H1 (cell line): ENCODE results near the gene IQCN. TPM values are rescaled to one million over a fixed set of nuclear protein-coding genes. Genes with fewer than 3 reads are reported as not detected.

Experiments used
- CTCF ChIA-PET: fragments of 300-600 bp; sonication (Branson Sonifier 250); formaldehyde crosslinking; loops from one replicate; lab custom pipeline; 2021; ENCODE audit not compliant: partially characterized antibody; lab: Charles Lee
- POLR2A ChIA-PET: fragments of 300-600 bp; sonication (Branson Sonifier 250); formaldehyde crosslinking; loops from one replicate; lab custom pipeline; 2021; ENCODE audit warnings: inconsistent platforms; ENCODE audit not compliant: partially characterized antibody; lab: Charles Lee
- DNase-seq, 2 experiments: peaks; one replicate each; pipeline versions ENCODE4 v3.0.0 to v3.0.0-alpha.2; 2010 to 2022; ENCODE audit warnings: low spot score in 2 of 2, low read depth in 1 of 2, mixed read lengths in 1 of 2
- FAIRE-seq: peaks from 2 replicates; lab custom pipeline; 2011; peaks lifted over from hg19 to GRCh38; lab: Jason Lieb, UNC
- H2AFZ ChIP-seq: 2 replicates; pipeline ENCODE4 v1.8.1; 2012; ENCODE audit warnings: low read length, inconsistent platforms
- H2AK5ac ChIP-seq: 2 replicates; pipeline ENCODE4 v1.6.1; 2013; ENCODE audit warnings: low read depth, low read length
- H2BK120ac ChIP-seq: replicated peaks from 2 replicates; pipeline ENCODE3; 2013; ENCODE audit warnings: low read depth, low read length, inconsistent platforms
- H2BK12ac ChIP-seq: 2 replicates; pipeline ENCODE4 v1.6.1; 2013; ENCODE audit warnings: low read depth, low read length
- H2BK15ac ChIP-seq: 2 replicates; pipeline ENCODE4 v1.6.1; 2013; ENCODE audit warnings: low read length
- H2BK20ac ChIP-seq: 2 replicates; pipeline ENCODE4 v1.6.1; 2013; ENCODE audit warnings: low read length
- H2BK5ac ChIP-seq: 2 replicates; pipeline ENCODE4 v1.6.1; 2013; ENCODE audit warnings: low read depth, low read length
- H3K14ac ChIP-seq: 2 replicates; pipeline ENCODE4 v1.6.1; 2013; ENCODE audit warnings: inconsistent platforms; ENCODE audit not compliant: insufficient read length
- H3K18ac ChIP-seq: 2 replicates; pipeline ENCODE4 v1.6.1; 2013; ENCODE audit warnings: low read length; ENCODE audit errors: extremely low read depth
- H3K23ac ChIP-seq: 2 replicates; pipeline ENCODE4 v1.6.1; 2013; ENCODE audit warnings: inconsistent platforms; ENCODE audit not compliant: insufficient read length
- H3K23me2 ChIP-seq: 2 replicates; pipeline ENCODE4 v1.6.1; 2013; ENCODE audit warnings: low read depth, low read length
- H3K27ac ChIP-seq: 2 replicates; pipeline ENCODE4 v1.6.1; 2011; ENCODE audit warnings: low read depth, low read length, inconsistent platforms
- H3K27me3 ChIP-seq, 4 experiments: replicated peaks in 1 of 4; 1 replicate in 1 of 4; 2 replicates in 3 of 4; pipeline versions ENCODE4 v1.6.1 to v1.8.1; 2011 to 2013; ENCODE audit warnings: low read length in 3 of 4, mild to moderate bottlenecking in 3 of 4, inconsistent platforms in 2 of 4, mixed read lengths in 2 of 4, moderate library complexity in 1 of 4; ENCODE audit not compliant: control insufficient read depth in 3 of 4, insufficient read depth in 3 of 4; ENCODE audit errors: extremely low read depth in 1 of 4
- H3K36me3 ChIP-seq, 4 experiments: 2 replicates each; pipeline versions ENCODE4 v1.6.1 to v1.8.1; 2011 to 2013; ENCODE audit warnings: mild to moderate bottlenecking in 4 of 4, low read length in 3 of 4, moderate library complexity in 2 of 4, control low read depth in 1 of 4, inconsistent platforms in 1 of 4; ENCODE audit not compliant: insufficient read depth in 4 of 4, control insufficient read depth in 2 of 4
- H3K4ac ChIP-seq: replicated peaks from 2 replicates; pipeline ENCODE3; 2013; ENCODE audit warnings: low read length, low read depth, mixed read lengths, inconsistent platforms; ENCODE audit not compliant: insufficient read length
- H3K4me1 ChIP-seq, 4 experiments: replicated peaks in 1 of 4; 1 replicate in 1 of 4; 2 replicates in 3 of 4; pipeline versions ENCODE4 v1.6.1 to v1.8.1; 2011 to 2013; ENCODE audit warnings: low read length in 3 of 4, inconsistent platforms in 2 of 4, mixed read lengths in 1 of 4; ENCODE audit not compliant: insufficient read depth in 4 of 4, control insufficient read depth in 3 of 4
- H3K4me2 ChIP-seq, 2 experiments: 2 replicates each; pipeline versions ENCODE4 v1.6.1 to v1.8.1; 2011 to 2013; ENCODE audit warnings: low read depth in 2 of 2, low read length in 2 of 2, control low read depth in 1 of 2, inconsistent platforms in 1 of 2, mild to moderate bottlenecking in 1 of 2; ENCODE audit not compliant: insufficient read depth in 1 of 2
- H3K4me3 ChIP-seq, 4 experiments: fragments of 200-600, 300-600 bp in 1 of 4; sonication (generic), shearing (Covaris generic), sonication (Bioruptor Twin) in 1 of 4; 2 replicates each; pipeline versions ENCODE4 v1.5.1 to v1.8.1; 2011 to 2016; ENCODE audit warnings: low read length in 4 of 4, low read depth in 3 of 4, control low read depth in 2 of 4, inconsistent platforms in 2 of 4, mild to moderate bottlenecking in 2 of 4, mixed read lengths in 1 of 4, moderate library complexity in 1 of 4; ENCODE audit not compliant: insufficient read depth in 2 of 4; ENCODE audit errors: extremely low read depth in 1 of 4
- H3K56ac ChIP-seq: replicated peaks from 2 replicates; pipeline ENCODE3; 2013; ENCODE audit warnings: low read depth, mild to moderate bottlenecking, mixed read lengths, low read length, inconsistent platforms; ENCODE audit not compliant: insufficient read length
- H3K79me1 ChIP-seq: 2 replicates; pipeline ENCODE4 v1.6.1; 2013; ENCODE audit warnings: low read depth, low read length, control low read depth
- H3K79me2 ChIP-seq, 2 experiments: 2 replicates each; pipeline versions ENCODE4 v1.6.1 to v1.8.1; 2012 to 2013; ENCODE audit warnings: low read length in 2 of 2, mild to moderate bottlenecking in 2 of 2, inconsistent platforms in 1 of 2; ENCODE audit not compliant: insufficient read depth in 2 of 2, control insufficient read depth in 1 of 2
- H3K9ac ChIP-seq, 4 experiments: replicated peaks in 1 of 4; 1 replicate in 1 of 4; 2 replicates in 3 of 4; pipeline versions ENCODE4 v1.6.1 to v1.8.1; 2011 to 2013; ENCODE audit warnings: low read depth in 3 of 4, low read length in 3 of 4, control low read depth in 2 of 4, mild to moderate bottlenecking in 2 of 4, moderate library complexity in 2 of 4, inconsistent platforms in 1 of 4; ENCODE audit errors: extremely low read depth in 1 of 4
- H3K9me3 ChIP-seq, 2 experiments: 2 replicates each; pipeline versions ENCODE4 v1.6.1 to v1.8.1; 2012 to 2013; ENCODE audit warnings: mild to moderate bottlenecking in 2 of 2, moderate library complexity in 2 of 2, control low read depth in 1 of 2, inconsistent platforms in 1 of 2, low read depth in 1 of 2, low read length in 1 of 2, mixed read lengths in 1 of 2; ENCODE audit not compliant: insufficient read depth in 2 of 2
- H4K20me1 ChIP-seq, 2 experiments: replicated peaks in 1 of 2; 2 replicates each; pipeline versions ENCODE3 to v1.8.1; 2011 to 2013; ENCODE audit warnings: inconsistent platforms in 2 of 2, low read length in 2 of 2, mild to moderate bottlenecking in 1 of 2; ENCODE audit not compliant: insufficient read depth in 2 of 2, control insufficient read depth in 1 of 2
- H4K5ac ChIP-seq: 2 replicates; pipeline ENCODE4 v1.6.1; 2013; ENCODE audit warnings: low read length, low read depth, mixed read lengths, inconsistent platforms; ENCODE audit not compliant: insufficient read length
- H4K8ac ChIP-seq: 2 replicates; pipeline ENCODE4 v1.8.0; 2013; ENCODE audit warnings: mild to moderate bottlenecking, moderate library complexity, low read length, inconsistent platforms; ENCODE audit not compliant: insufficient read depth; ENCODE audit errors: extremely low read depth
- H4K91ac ChIP-seq: replicated peaks from 2 replicates; pipeline ENCODE3; 2013; ENCODE audit warnings: low read length, mixed read lengths, inconsistent platforms; ENCODE audit not compliant: insufficient read length
- CHD1 ChIP-seq: IDR thresholded peaks from 2 replicates; pipeline ENCODE4 v1.6.1; 2012; ENCODE audit warnings: low read depth, low read length, improper control_type of control experiment
- MAFK ChIP-seq: IDR thresholded peaks from 2 replicates; pipeline ENCODE4 v1.6.1; 2012; ENCODE audit warnings: low read depth, mild to moderate bottlenecking, improper control_type of control experiment, low read length
- SAP30 ChIP-seq: fragments of 300-600 bp; sonication (generic); IDR thresholded peaks from 2 replicates; pipeline ENCODE4 v1.7.1; 2012; ENCODE audit warnings: low read length, moderate library complexity, mild to moderate bottlenecking, inconsistent platforms; ENCODE audit not compliant: insufficient read depth, insufficient replicate concordance
- SIN3A ChIP-seq, 2 experiments: IDR thresholded peaks in 1 of 2; conservative IDR thresholded peaks in 1 of 2; 2 replicates each; pipeline ENCODE4 v1.6.1; 2011 to 2012; ENCODE audit warnings: low read length in 2 of 2, improper control_type of control experiment in 1 of 2, low read depth in 1 of 2, mild to moderate bottlenecking in 1 of 2
- WGBS, 2 experiments: shearing (Covaris generic) in 1 of 2; methylation state at CpG; one replicate each; pipeline versions ENCODE4 v1.1.6 to v1.1.7; 2013 to 2015; ENCODE audit warnings: low lambda C conversion rate in 2 of 2, mixed read lengths in 2 of 2, inconsistent platforms in 1 of 2, low coverage in 1 of 2, missing lambda C conversion rate in 1 of 2; ENCODE audit not compliant: insufficient replicate concordance in 2 of 2, insufficient coverage in 1 of 2, insufficient read length in 1 of 2; ENCODE audit errors: extremely low coverage in 1 of 2, missing lambda C conversion rate in 1 of 2; 5-methylcytosine and 5-hydroxymethylcytosine counted together
- polyA plus RNA-seq, 7 experiments: library from polyadenylated mRNA; depleted of rRNA in 3 of 7; stranded (reverse) in 5 of 7; unstranded in 2 of 7; fragments of >200 nt in 5 of 7; fragments of 200-250 nt in 2 of 7; gene quantifications; 1 replicate in 5 of 7; 2 replicates in 1 of 7; 4 replicates in 1 of 7; pipeline versions ENCODE4 v1.2.1 to v1.2.3, GENCODE V29; 2011 to 2013; ENCODE audit warnings: missing spikeins in 2 of 7, mixed read lengths in 2 of 7
- total RNA-seq: library from RNA; stranded (reverse); fragmentation: NEBNext Ultra II Directional; extraction: Animal tissue kit (Norgen Biotek cat#: 25700); gene quantifications from 2 replicates; pipeline ENCODE4 v1.2.1, GENCODE V29; 2021

The IQCN gene
- total and polyA plus RNA-seq, 2 of the 8 experiments (the other 6 are each of a cell fraction or from before 2014, with no cell fraction given): 0.36 to 1.0 TPM

DNA sequence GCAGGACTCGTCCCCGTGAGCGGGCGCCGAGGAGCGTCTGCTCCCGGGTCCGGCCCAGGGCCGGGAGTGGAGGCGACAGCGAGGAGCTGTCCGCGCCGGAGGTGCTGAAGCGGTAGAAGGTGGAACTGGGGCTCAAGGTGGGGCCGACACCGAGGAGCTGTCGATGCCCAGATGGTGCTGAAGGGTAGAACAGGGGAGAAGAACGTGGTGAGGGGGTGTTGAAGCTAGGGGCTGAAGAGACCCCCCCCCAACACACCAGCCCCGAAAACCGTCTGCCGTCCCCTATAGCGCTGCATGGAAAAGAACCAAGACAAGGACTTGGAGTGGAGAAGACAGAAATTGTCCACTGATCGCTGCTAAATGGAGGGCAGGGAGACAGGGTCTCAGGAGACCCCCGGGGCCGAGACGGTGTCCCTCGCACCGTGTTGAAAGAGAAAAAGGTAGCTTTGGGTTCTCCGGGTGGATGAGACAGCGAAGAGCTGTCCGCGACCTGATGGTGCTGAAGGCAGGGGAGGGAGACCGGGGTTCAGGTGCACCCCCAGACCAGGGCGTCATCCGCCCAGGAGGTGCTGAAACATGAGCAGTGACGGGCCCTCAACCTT is 40.9 kb downstream of the IQCN start:
- H4K91ac ChIP-seq: no peak overlapping the region
- peak in 1 of 2 experiments; percentile 95 for DNase-seq
- H3K56ac ChIP-seq: no peak overlapping the region
- no peak overlapping the region for H2BK5ac ChIP-seq
- no peak overlapping the region for H3K23ac ChIP-seq
- H2BK12ac ChIP-seq: no peak overlapping the region
- no peaks in the 10 kb centered on the region for H3K36me3 ChIP-seq
- ChIA-PET CTCF (interaction anchor here (0.6 to 10.1 kb wide), 21 partner anchors 10 to 1881 kb away, joined by 3 to 140 read pairs (median 5); partner anchors contain the start of genes MPV17L2 and RAB3A), POLR2A (interaction anchor here (0.8 to 4.4 kb wide), 15 partner anchors 9 to 155 kb away, joined by 3 to 43 read pairs (median 5); partner anchors contain the start of genes JUND and RAB3A)
- peaks cover 7% of the 10 kb centered on the region for H3K23me2 ChIP-seq
- H2BK15ac ChIP-seq: no peak overlapping the region
- H3K79me2 ChIP-seq: no peaks in the 10 kb centered on the region
- H3K27me3 ChIP-seq: no peaks in the 10 kb centered on the region
- H3K4ac ChIP-seq: no peak overlapping the region
- WGBS, 2 experiments: 26% methylated on average over 32 of the region's 37 CpGs; no CpG with 5 or more reads in 1 of the 2 experiments
- no peak overlapping the region for H3K14ac ChIP-seq
- H4K8ac ChIP-seq: no peak overlapping the region
- no peak overlapping the region for H2BK120ac ChIP-seq
- no peak for FAIRE-seq
- no peak overlapping the region for H4K5ac ChIP-seq
- H3K4me3 ChIP-seq: peak overlapping the region; percentile 11 to 54 (median 32); a peak in 7 of 8 replicates
- no peak overlapping the region for H2AK5ac ChIP-seq
- H2BK20ac ChIP-seq: no peak overlapping the region
- peak overlapping the region; percentile 91 to 96 for H3K4me2 ChIP-seq
- H3K18ac ChIP-seq: no peak overlapping the region
- no peaks in the 10 kb centered on the region for H4K20me1 ChIP-seq
- no peaks in the 10 kb centered on the region for H3K79me1 ChIP-seq
- H3K27ac ChIP-seq: no peak overlapping the region
- H3K9me3 ChIP-seq: no peaks in the 10 kb centered on the region
- H3K9ac ChIP-seq: no peak overlapping the region
- H3K4me1 ChIP-seq: peaks cover 6 to 20% (median 14%) of the 10 kb centered on the region in 4 experiments
- H2AFZ ChIP-seq: no peak overlapping the region
- TF ChIP-seq SAP30: peak; percentile 99
- TF ChIP-seq CHD1: no peak
- peak; percentile 99 to 100 for TF ChIP-seq SIN3A (conservative IDR thresholded peaks at IDR 0.05 in 1 of 2, IDR thresholded peaks at IDR 0.05 in 1 of 2; ENCODE audit: low read depth in 1 of 2, low read length in 2 of 2)
- no peak for TF ChIP-seq MAFK
